GM19043 (cell line): ENCODE results near the gene CAPN7.
"Not testable (repeated sequence)": the region's sequence is repeated elsewhere in the genome, so short reads cannot be mapped to it uniquely, and the experiment has no call there.

Experiments used
- ATAC-seq: cut with Tn5 transposase; IDR thresholded peaks from one replicate; pipeline ENCODE4 v1.9.1; 2021; ENCODE audit warnings: low read depth; ENCODE audit not compliant: unreplicated experiment

The CAPN7 gene

GRCh38 chr3:15205934-15206661 is at the start of gene CAPN7:
TSS of gene CAPN7 (plus strand) at chr3:15206246. CDS start at chr3:15206496, 250 bp downstream.
- peak; percentile 82 for ATAC-seq

- ATAC-seq = no peak
Observed at GRCh38 chr3:15157441-15157840, 48.6 kb upstream of the CAPN7 start.

- no peak for ATAC-seq
Observed at GRCh38 chr3:15159501-15160136, 46.4 kb upstream of the CAPN7 start.

GRCh38 chr3:15160662-15161061 is 45.4 kb upstream of the CAPN7 start:
- ATAC-seq = no peak

GRCh38 chr3:15161133-15161532 is 44.9 kb upstream of the CAPN7 start:
- ATAC-seq = no peak

GRCh38 chr3:15163656-15164055 is 42.4 kb upstream of the CAPN7 start:
- not testable (repeated sequence) for ATAC-seq

GRCh38 chr3:15164340-15164739 is 41.7 kb upstream of the CAPN7 start:
- ATAC-seq = no peak

- ATAC-seq = no peak
Observed at GRCh38 chr3:15165061-15165460, 41.0 kb upstream of the CAPN7 start.

- not testable (repeated sequence) for ATAC-seq
Observed at GRCh38 chr3:15166391-15166790, 39.7 kb upstream of the CAPN7 start.

- ATAC-seq = peak; percentile 88
Observed at GRCh38 chr3:15171096-15171495, 35.0 kb upstream of the CAPN7 start.

GRCh38 chr3:15172806-15173205 is 33.2 kb upstream of the CAPN7 start:
- ATAC-seq = no peak

GRCh38 chr3:15174953-15175352 is 31.1 kb upstream of the CAPN7 start:
- ATAC-seq = no peak

GRCh38 chr3:15175605-15176004 is 30.4 kb upstream of the CAPN7 start:
- ATAC-seq = no peak

- ATAC-seq = peak; percentile 70
Observed at GRCh38 chr3:15180042-15180611, 25.9 kb upstream of the CAPN7 start.

- ATAC-seq = no peak
Observed at GRCh38 chr3:15181511-15181910, 24.5 kb upstream of the CAPN7 start.

GRCh38 chr3:15181963-15182362 is 24.1 kb upstream of the CAPN7 start:
- no peak for ATAC-seq

GRCh38 chr3:15183011-15183410 is 23.0 kb upstream of the CAPN7 start:
- ATAC-seq = no peak

GRCh38 chr3:15185404-15185803 is 20.6 kb upstream of the CAPN7 start:
- ATAC-seq = no peak

- no peak for ATAC-seq
Observed at GRCh38 chr3:15186101-15186476, 20.0 kb upstream of the CAPN7 start.

GRCh38 chr3:15186477-15187164 is 19.4 kb upstream of the CAPN7 start:
- ATAC-seq = not testable (repeated sequence)

GRCh38 chr3:15197340-15198029 is 8.6 kb upstream of the CAPN7 start:
- ATAC-seq = no peak
